ENCODE data around the gene REXO1. TPM values are rescaled to one million over a fixed set of nuclear protein-coding genes. Genes with fewer than 3 reads are reported as not detected.

The REXO1 gene
- polyA plus RNA-seq, 3 donors, result 2.8 to 60.8 (median 3.0) TPM

GRCh38 chr19:1822210-1822609 lies 26.1 kb downstream of the REXO1 start:
- WGBS (ENCODE audit: insufficient coverage), result 89% methylated on average over 19 of the region's 19 CpGs
- Histone ChIP-seq H3K27ac (ENCODE audit: low read depth in 1 of 2, low read length in 2 of 2) (no peak overlapping the region), H3K27me3 (ENCODE audit: control insufficient read depth in 2 of 2, insufficient read depth in 2 of 2, low read length in 2 of 2) (no peaks in the 10 kb centered on the region), H2AFZ (ENCODE audit: insufficient read depth, low read depth, low read length, poor library complexity, severe bottlenecking) (no peak overlapping the region), H3K4me3 (replicated peaks in 1 of 3; ENCODE audit: low read depth in 2 of 3, low read length in 3 of 3) (no peak overlapping the region), H4K20me1 (ENCODE audit: insufficient read depth, low read length) (peaks cover 69% of the 10 kb centered on the region), H3K36me3 (replicated peaks in 1 of 2; ENCODE audit: control insufficient read depth in 1 of 2, insufficient read depth in 2 of 2, low read length in 2 of 2) (peaks cover 81 to 88% of the 10 kb centered on the region in 2 donors), H3K79me2 (ENCODE audit: insufficient read depth, low read length) (peaks cover 9% of the 10 kb centered on the region), H3K4me2 (replicated peaks; ENCODE audit: extremely low read depth, low read length, poor library complexity, severe bottlenecking) (no peak overlapping the region), H3K9me3 (replicated peaks in 1 of 2; ENCODE audit: control insufficient read depth in 1 of 2, insufficient read depth in 1 of 2, low read length in 2 of 2) (no peaks in the 10 kb centered on the region), H3K4me1 (ENCODE audit: control insufficient read depth in 1 of 2, insufficient read depth in 2 of 2, low read length in 2 of 2) (no peaks in the 10 kb centered on the region), H3K9ac (ENCODE audit: insufficient read depth, low read length, poor library complexity, severe bottlenecking) (no peak overlapping the region)
- H3K4me3 Mint-ChIP-seq, result no peak overlapping the region
- H3K27ac Mint-ChIP-seq, result no peak overlapping the region
- no peaks in the 10 kb centered on the region for H3K9me3 Mint-ChIP-seq
- intact Hi-C loops (cut with micrococcal nuclease), result no loop called here
- peaks cover 0 to 1% (median 0%) of the 10 kb centered on the region in 3 donors for H3K27me3 Mint-ChIP-seq (ENCODE audit: low read depth in 3 of 3)
- no peak for DNase-seq
- peaks cover 46 to 79% of the 10 kb centered on the region in 2 donors for H3K36me3 Mint-ChIP-seq
- TF ChIP-seq CTCF (IDR thresholded peaks at IDR 0.05), result no peak
- no peaks in the 10 kb centered on the region for H3K4me1 Mint-ChIP-seq

- WGBS (ENCODE audit: insufficient coverage), result 98% methylated on average over 43 of the region's 43 CpGs
- H3K27ac Mint-ChIP-seq, result peak overlapping the region in 1 of 7 donors; percentile 71
- Histone ChIP-seq H3K4me3 (replicated peaks in 1 of 3; ENCODE audit: low read depth in 2 of 3, low read length in 3 of 3) (no peak overlapping the region), H2AFZ (ENCODE audit: insufficient read depth, low read depth, low read length, poor library complexity, severe bottlenecking) (no peak overlapping the region), H3K27me3 (ENCODE audit: control insufficient read depth in 2 of 2, insufficient read depth in 2 of 2, low read length in 2 of 2) (no peaks in the 10 kb centered on the region), H3K9me3 (replicated peaks in 1 of 2; ENCODE audit: control insufficient read depth in 1 of 2, insufficient read depth in 1 of 2, low read length in 2 of 2) (no peaks in the 10 kb centered on the region), H3K9ac (ENCODE audit: insufficient read depth, low read length, poor library complexity, severe bottlenecking) (no peak overlapping the region), H3K27ac (ENCODE audit: low read depth in 1 of 2, low read length in 2 of 2) (no peak overlapping the region), H3K79me2 (ENCODE audit: insufficient read depth, low read length) (no peaks in the 10 kb centered on the region), H4K20me1 (ENCODE audit: insufficient read depth, low read length) (peaks cover 56% of the 10 kb centered on the region), H3K4me2 (replicated peaks; ENCODE audit: extremely low read depth, low read length, poor library complexity, severe bottlenecking) (no peak overlapping the region), H3K36me3 (replicated peaks in 1 of 2; ENCODE audit: control insufficient read depth in 1 of 2, insufficient read depth in 2 of 2, low read length in 2 of 2) (peaks cover 92 to 94% of the 10 kb centered on the region in 2 donors), H3K4me1 (ENCODE audit: control insufficient read depth in 1 of 2, insufficient read depth in 2 of 2, low read length in 2 of 2) (no peaks in the 10 kb centered on the region)
- H3K36me3 Mint-ChIP-seq, result peaks cover 60 to 87% of the 10 kb centered on the region in 2 donors
- DNase-seq, result no peak
- peaks cover 0 to 1% (median 0%) of the 10 kb centered on the region in 3 donors for H3K27me3 Mint-ChIP-seq (ENCODE audit: low read depth in 3 of 3)
- intact Hi-C loops (cut with micrococcal nuclease), result no loop called here
- no peak overlapping the region for H3K4me3 Mint-ChIP-seq
- H3K9me3 Mint-ChIP-seq, result no peaks in the 10 kb centered on the region
- no peak for TF ChIP-seq CTCF (IDR thresholded peaks at IDR 0.05)
- no peaks in the 10 kb centered on the region for H3K4me1 Mint-ChIP-seq
Measured at GRCh38 chr19:1819341-1820255, 28.7 kb downstream of the REXO1 start.

Measured in CD14-positive monocyte (primary cell).